Hematopoietic multipotent progenitor cell (in vitro differentiated cells): ENCODE measurements around the gene VEPH1. TPM values are rescaled to one million over a fixed set of nuclear protein-coding genes. Genes with fewer than 3 reads are reported as not detected.
A peak's percentile ranks its signal among the peaks of the same experiment; 100 is the strongest.

Source experiments
- DNase-seq, 3 donors: peaks; one replicate each; pipeline ENCODE4 v3.0.0-alpha.2; 2011 to 2015; ENCODE audit warnings: low read depth in 2 of 3, low spot score in 2 of 3
- total RNA-seq: library from RNA; depleted of rRNA; stranded (reverse); fragments of >200 nt; gene quantifications from one replicate; pipeline ENCODE4 v1.2.3, GENCODE V29; 2012

The VEPH1 gene
- total RNA-seq, 1 donor: 0.27 TPM

DNA sequence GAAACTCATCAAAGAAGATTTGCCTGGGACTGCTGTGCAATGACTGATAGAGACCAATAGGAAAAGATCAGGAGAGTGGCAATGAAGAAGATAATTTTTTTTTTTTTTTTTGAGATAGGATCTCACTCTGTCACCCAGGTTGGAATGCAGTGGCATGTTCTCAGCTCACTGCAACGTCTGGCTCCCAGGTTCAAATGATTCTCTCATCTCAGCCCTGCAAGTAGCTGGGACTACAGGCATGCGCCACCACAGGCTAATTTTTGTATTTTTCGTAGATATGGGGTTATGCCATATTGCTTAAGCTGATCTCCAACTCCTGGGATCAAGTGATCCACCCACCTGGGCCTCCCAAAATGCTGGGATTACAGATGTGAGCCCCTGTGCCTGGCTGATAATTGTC is 226.4 kb downstream of the VEPH1 start:
- no peak for DNase-seq

GRCh38 chr3:157275832-157276231 is 227.4 kb downstream of the VEPH1 start:
- no peak for DNase-seq

DNA sequence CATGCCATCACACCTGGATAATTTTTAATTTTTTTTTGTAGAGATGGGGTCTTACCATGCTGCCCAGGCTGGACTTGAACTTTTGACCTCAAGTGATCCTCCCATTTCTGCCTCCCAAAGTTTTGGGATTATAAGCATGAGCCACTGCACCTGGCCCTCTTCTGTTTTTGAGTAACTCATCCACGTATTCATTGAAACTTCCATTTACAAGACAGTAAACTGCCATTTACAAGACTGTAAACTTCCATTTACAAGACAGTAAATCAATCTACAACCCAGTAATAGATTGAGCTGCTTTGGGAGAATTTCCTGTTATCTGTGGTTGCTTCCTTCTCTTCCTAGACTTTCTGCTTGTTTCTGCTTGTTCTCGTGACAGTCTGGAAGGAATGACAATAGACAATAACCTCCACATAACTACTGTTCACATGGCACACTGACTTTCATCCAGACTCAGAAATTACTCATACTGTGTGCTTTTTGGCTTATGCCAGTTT is 228.5 kb downstream of the VEPH1 start:
- DNase-seq: no peak

DNA sequence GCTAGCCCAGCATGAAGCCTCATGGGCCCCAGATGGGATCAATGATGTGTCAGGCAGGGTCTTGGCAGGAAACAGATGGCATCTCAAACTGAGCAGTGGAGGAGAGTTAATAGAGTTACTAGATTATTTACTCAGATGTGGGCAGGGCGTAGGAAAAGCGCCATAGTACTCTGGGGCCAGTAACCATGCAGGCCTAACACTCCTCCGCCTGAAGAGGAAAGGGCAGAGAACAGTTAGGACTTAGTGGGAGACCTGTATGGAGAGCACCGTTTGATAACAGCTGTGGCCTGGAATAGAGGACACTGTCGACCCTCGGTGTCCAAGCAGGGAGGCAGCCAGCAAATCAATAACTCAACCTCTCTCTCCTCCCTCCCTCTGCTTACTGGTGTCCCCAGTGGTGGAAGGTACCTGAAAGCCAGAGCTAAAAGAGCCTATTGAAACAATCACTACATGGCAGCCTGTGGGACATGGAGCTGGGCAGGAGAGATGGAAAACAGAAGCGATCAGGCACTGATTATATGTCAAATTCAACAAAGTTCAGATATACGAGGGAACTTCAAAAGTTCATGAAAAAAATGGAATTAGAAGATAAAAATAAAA is 231.8 kb downstream of the VEPH1 start:
- DNase-seq: peak in 1 of 3 donors; percentile 11

GRCh38 chr3:157268026-157268425 is 235.2 kb downstream of the VEPH1 start:
- no peak for DNase-seq

GRCh38 chr3:157265931-157266330 is 237.3 kb downstream of the VEPH1 start:
- no peak for DNase-seq

GRCh38 chr3:157263027-157263426 is 240.2 kb downstream of the VEPH1 start:
- DNase-seq: no peak

- no peak for DNase-seq
These were observed 242.2 kb downstream of the VEPH1 start for GRCh38 chr3:157261000-157261399.

GRCh38 chr3:157259825-157260224 is 243.4 kb downstream of the VEPH1 start:
- DNase-seq: no peak

- DNase-seq: no peak
These were observed 246.1 kb downstream of the VEPH1 start for GRCh38 chr3:157257101-157257500.

GRCh38 chr3:157255797-157256196 is 247.4 kb downstream of the VEPH1 start:
- DNase-seq: no peak

DNA sequence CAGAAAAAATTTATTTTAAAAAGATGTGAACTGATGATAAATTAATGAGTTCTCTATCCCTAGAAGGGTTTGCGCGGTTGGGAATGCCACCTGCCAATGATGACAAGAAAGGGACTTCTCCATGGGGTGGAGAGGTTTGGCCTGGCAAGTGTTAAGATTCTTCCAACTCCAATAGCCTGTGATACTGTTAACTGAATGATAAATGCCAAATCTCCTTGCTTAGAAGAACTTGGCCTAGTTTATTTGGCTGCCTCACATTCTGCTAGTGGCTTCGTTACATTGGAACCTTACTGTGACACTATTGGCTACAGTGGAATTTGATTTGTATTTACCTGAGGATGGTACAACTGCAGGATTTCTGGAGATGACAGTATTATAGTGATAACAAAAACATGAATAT is 251.5 kb downstream of the VEPH1 start:
- no peak for DNase-seq

GRCh38 chr3:157249606-157250005 is 253.6 kb downstream of the VEPH1 start:
- no peak for DNase-seq

GRCh38 chr3:157248590-157249422 is 254.4 kb downstream of the VEPH1 start:
- DNase-seq: peak in 2 of 3 donors; percentile 23 to 64

- no peak for DNase-seq
These were observed 255.8 kb downstream of the VEPH1 start for GRCh38 chr3:157247391-157247790.

- DNase-seq: no peak
These were observed 260.4 kb downstream of the VEPH1 start for GRCh38 chr3:157242836-157243235.

DNA sequence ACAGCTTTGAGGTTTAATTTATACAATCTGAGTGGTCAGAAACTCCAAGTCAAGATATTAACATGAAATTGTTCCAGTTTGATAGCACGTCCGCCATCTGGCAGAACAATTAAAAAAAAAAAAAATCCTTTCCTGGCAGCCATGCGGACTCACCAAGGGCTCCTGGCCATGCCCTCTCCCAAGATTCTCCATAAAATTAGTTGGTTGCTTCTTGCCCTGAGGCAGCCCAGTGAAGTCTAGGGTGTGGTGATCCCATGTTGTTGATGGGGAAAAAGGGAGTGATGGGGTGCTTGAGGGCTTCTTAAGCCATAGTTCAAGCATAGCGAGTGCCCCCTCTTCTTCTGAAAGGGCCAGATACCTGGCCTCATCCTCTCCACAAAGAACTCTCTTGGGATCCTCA is 261.6 kb downstream of the VEPH1 start:
- DNase-seq: no peak

- no peak for DNase-seq
These were observed 262.8 kb downstream of the VEPH1 start for GRCh38 chr3:157240408-157240807.

- peak; percentile 25 to 63 (median 35) for DNase-seq
These were observed 264.0 kb downstream of the VEPH1 start for GRCh38 chr3:157239082-157239704.

DNA sequence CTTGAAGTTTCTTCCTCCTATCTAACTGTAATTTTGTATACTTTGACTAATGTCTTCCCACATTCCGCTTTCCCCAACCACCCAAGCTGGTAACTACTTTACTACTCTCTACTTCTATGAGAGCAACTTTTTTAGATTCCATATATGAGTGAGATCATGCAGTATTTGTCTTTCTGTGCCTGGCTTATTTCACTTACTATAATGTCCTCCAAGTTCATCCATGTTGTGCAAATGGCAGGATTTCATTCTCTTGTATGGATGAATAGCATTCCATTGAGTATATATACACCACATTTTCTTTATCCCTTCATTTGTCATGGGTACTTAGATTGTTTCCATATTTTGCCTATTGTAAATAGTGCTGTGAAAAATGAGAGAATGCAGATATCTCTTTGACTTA is 264.8 kb downstream of the VEPH1 start:
- no peak for DNase-seq

DNA sequence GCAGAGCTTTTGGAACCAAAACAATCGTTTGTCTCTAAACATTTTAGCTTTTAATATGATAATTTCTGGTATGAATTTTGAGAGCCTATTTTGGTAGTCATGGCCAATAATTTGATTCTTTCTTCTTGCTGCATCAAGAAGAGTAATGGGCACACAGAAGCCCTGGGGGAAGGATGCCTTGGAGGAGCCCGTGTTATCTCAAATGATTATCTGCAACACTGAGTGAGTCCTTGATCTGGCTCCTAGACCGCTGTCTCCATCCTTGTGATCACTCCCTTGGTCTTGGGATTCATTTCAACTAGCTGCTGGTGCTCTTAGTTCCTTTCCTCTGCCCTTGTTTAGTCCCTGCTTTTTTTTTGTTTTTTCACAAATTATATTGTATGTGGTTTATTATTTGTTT is 265.3 kb downstream of the VEPH1 start:
- no peak for DNase-seq

GRCh38 chr3:157235291-157235690 is 267.9 kb downstream of the VEPH1 start:
- no peak for DNase-seq
